SH-SY5Y (cell line): ENCODE data around the gene LY86.

ENCODE experiments used
- GATA2 ChIP-seq: IDR thresholded peaks from 2 replicates; pipeline ENCODE4 v1.6.1; 2011; ENCODE audit warnings: mild to moderate bottlenecking, low read depth, low read length
- GATA3 ChIP-seq: IDR thresholded peaks from 2 replicates; pipeline ENCODE4 v1.6.1; 2011; ENCODE audit warnings: low read depth, mild to moderate bottlenecking, low read length, moderate library complexity

LY86 gene

GRCh38 chr6:6584310-6585002 is 4.1 kb upstream of the LY86 start:
- TF ChIP-seq GATA3 = no peak
- TF ChIP-seq GATA2 = no peak

- no peak for TF ChIP-seq GATA3
- TF ChIP-seq GATA2 = no peak
Measured at GRCh38 chr6:6585003-6585311, 3.6 kb upstream of the LY86 start.

- TF ChIP-seq GATA3 (no peak), GATA2 (no peak)
Measured at GRCh38 chr6:6586167-6586566, 2.4 kb upstream of the LY86 start.

- TF ChIP-seq GATA3 = no peak
- no peak for TF ChIP-seq GATA2
Measured at GRCh38 chr6:6586671-6587526, 1.6 kb upstream of the LY86 start.

- TF ChIP-seq GATA2 (no peak), GATA3 (no peak)
Measured at GRCh38 chr6:6587696-6588063, 840 bp upstream of the LY86 start.

GRCh38 chr6:6588924-6589709 is 597 bp downstream of the LY86 start:
- TF ChIP-seq GATA3 = no peak
- TF ChIP-seq GATA2 = no peak

- TF ChIP-seq GATA2 (no peak), GATA3 (no peak)
Measured at GRCh38 chr6:6590530-6590929, 2.0 kb downstream of the LY86 start.

- TF ChIP-seq GATA3 = no peak
- no peak for TF ChIP-seq GATA2
Measured at GRCh38 chr6:6591778-6592465, 3.4 kb downstream of the LY86 start.

GRCh38 chr6:6592826-6593475 is 4.4 kb downstream of the LY86 start:
- TF ChIP-seq GATA2 (no peak), GATA3 (no peak)

GRCh38 chr6:6593867-6594468 is 5.4 kb downstream of the LY86 start:
- no peak for TF ChIP-seq GATA2
- no peak for TF ChIP-seq GATA3

GRCh38 chr6:6595025-6595424 is 6.5 kb downstream of the LY86 start:
- TF ChIP-seq GATA3 = no peak

GRCh38 chr6:6595952-6596351 is 7.4 kb downstream of the LY86 start:
- TF ChIP-seq GATA2 (no peak), GATA3 (no peak)
